Body of pancreas (tissue), 4 donors: ENCODE results near the gene SH3YL1. TPM values are rescaled to one million over a fixed set of nuclear protein-coding genes. Genes with fewer than 3 reads are reported as not detected.
A peak's percentile ranks its signal among the peaks of the same experiment; 100 is the strongest.

Experiments
- ATAC-seq: fragments of 150-250 bp; one replicate; pipeline ENCODE4 v1.9.1; 2016
- DNase-seq, 4 donors: peaks; one replicate each; pipeline ENCODE4 v3.0.0-alpha.2; 2019
- H3K27ac ChIP-seq, 4 donors: fragments of 200-600 bp; sonication (generic); 1 replicate in 3 of 4; 2 replicates in 1 of 4; pipeline versions ENCODE4 v1.5.1 to v1.6.1; 2016 to 2019; ENCODE audit warnings: mild to moderate bottlenecking in 1 of 4, mixed read lengths in 1 of 4, moderate library complexity in 1 of 4
- H3K27me3 ChIP-seq, 2 donors: fragments of 200-600 bp; sonication (generic); one replicate each; pipeline ENCODE4 v1.6.0; 2016; ENCODE audit warnings: mild to moderate bottlenecking in 1 of 2
- H3K36me3 ChIP-seq, 2 donors: fragments of 200-600 bp; sonication (generic); replicated peaks in 1 of 2; 2 replicates each; pipeline ENCODE4 v1.5.1; 2016; ENCODE audit warnings: low read depth in 2 of 2; ENCODE audit not compliant: insufficient read depth in 1 of 2
- H3K4me1 ChIP-seq: fragments of 200-600 bp; sonication (generic); one replicate; pipeline ENCODE4 v1.6.0; 2016
- H3K4me3 ChIP-seq, 2 donors: fragments of 200-600 bp; sonication (generic); 1 replicate in 1 of 2; 2 replicates in 1 of 2; pipeline ENCODE4 v1.5.1; 2016 to 2019
- H3K9me3 ChIP-seq, 3 donors: fragments of 200-600 bp; sonication (generic); 1 replicate in 2 of 3; 2 replicates in 1 of 3; pipeline ENCODE4 v1.5.1; 2016
- CTCF ChIP-seq, 7 experiments: fragments of 450-650 bp in 4 of 7; fragments of 200-600 bp in 3 of 7; sonication (generic) in 3 of 7; IDR thresholded peaks; one replicate each; pipeline ENCODE4 v1.5.1; 2016 to 2019; ENCODE audit warnings: antibody characterized with exemption in 7 of 7
- POLR2A ChIP-seq, 3 donors: fragments of 450-650 bp; IDR thresholded peaks; one replicate each; pipeline ENCODE4 v1.6.1; 2016; ENCODE audit warnings: antibody characterized with exemption in 3 of 3, mild to moderate bottlenecking in 2 of 3
- WGBS, 2 donors: methylation state at CpG; one replicate each; pipeline ENCODE4 v1.1.5; 2017; 5-methylcytosine and 5-hydroxymethylcytosine counted together
- intact Hi-C: fragments of 100-400 bp; cut with DNase I; formaldehyde crosslinking; loops from one replicate; pipeline ENCODE4 v1.15.1; 2023
- total RNA-seq, 2 donors: library from RNA; depleted of rRNA; stranded (reverse); fragments of >200 nt; gene quantifications; one replicate each; pipeline ENCODE4 v1.1.0, GENCODE V29; 2016

Gene SH3YL1
- total RNA-seq, 2 donors from 2014 or later = 159 to 162 TPM

- Histone ChIP-seq H3K4me1 (peaks cover under 1% of the 10 kb centered on the region), H3K27me3 (no peaks in the 10 kb centered on the region), H3K4me3 (no peak overlapping the region), H3K9me3 (no peaks in the 10 kb centered on the region), H3K36me3 (peaks cover 10 to 21% of the 10 kb centered on the region in 2 donors), H3K27ac (no peak overlapping the region)
- no peak for TF ChIP-seq POLR2A (IDR thresholded peaks at IDR 0.05)
- TF ChIP-seq CTCF (IDR thresholded peaks at IDR 0.05) = no peak
- 91 to 93% methylated on average over 4 of the region's 4 CpGs for WGBS, 2 donors
- ATAC-seq (no peak), DNase-seq (no peak)
- intact Hi-C loops = no loop called here
Measured at GRCh38 chr2:223451-223850, 40.4 kb downstream of the SH3YL1 start.

GRCh38 chr2:216068-216467 is 47.8 kb downstream of the SH3YL1 start:
- peaks cover 7% of the 10 kb centered on the region for H3K4me1 ChIP-seq
- DNase-seq = no peak
- ATAC-seq = no peak
- no peak overlapping the region for H3K27ac ChIP-seq
- intact Hi-C loops = no loop called here
- no peaks in the 10 kb centered on the region for H3K9me3 ChIP-seq
- no peaks in the 10 kb centered on the region for H3K27me3 ChIP-seq
- TF ChIP-seq POLR2A (IDR thresholded peaks at IDR 0.05) (no peak), CTCF (IDR thresholded peaks at IDR 0.05) (no peak)
- H3K4me3 ChIP-seq = no peak overlapping the region
- 88 to 94% methylated on average over 3 of the region's 3 CpGs for WGBS, 2 donors
- peaks cover 5 to 7% of the 10 kb centered on the region in 2 donors for H3K36me3 ChIP-seq

- intact Hi-C loops = no loop called here
- peaks cover 7% of the 10 kb centered on the region for H3K4me1 ChIP-seq
- H3K9me3 ChIP-seq = no peaks in the 10 kb centered on the region
- DNase-seq (peak in 3 of 4 donors; percentile 26 to 39 (median 34)), ATAC-seq (peak; percentile 52)
- no peaks in the 10 kb centered on the region for H3K27me3 ChIP-seq
- H3K36me3 ChIP-seq = peaks cover 5 to 7% of the 10 kb centered on the region in 2 donors
- H3K4me3 ChIP-seq = no peak overlapping the region
- 82 to 88% methylated on average over 29 to 43 of the region's 43 CpGs for WGBS, 2 donors
- no peak overlapping the region for H3K27ac ChIP-seq
- TF ChIP-seq POLR2A (IDR thresholded peaks at IDR 0.05) (no peak), CTCF (IDR thresholded peaks at IDR 0.05) (no peak)
Measured at GRCh38 chr2:213932-214693, 49.7 kb downstream of the SH3YL1 start.

GRCh38 chr2:211486-212184 is 52.2 kb downstream of the SH3YL1 start:
- H3K27me3 ChIP-seq = no peaks in the 10 kb centered on the region
- 38% methylated on average over 5 of the region's 5 CpGs for WGBS, 2 donors
- TF ChIP-seq POLR2A (IDR thresholded peaks at IDR 0.05) = no peak
- TF ChIP-seq CTCF (IDR thresholded peaks at IDR 0.05) = no peak
- no peak overlapping the region for H3K4me3 ChIP-seq
- ATAC-seq (peak; percentile 48), DNase-seq (peak in 1 of 4 donors; percentile 24)
- intact Hi-C loops = no loop called here
- H3K36me3 ChIP-seq = no peaks in the 10 kb centered on the region
- no peaks in the 10 kb centered on the region for H3K9me3 ChIP-seq
- H3K4me1 ChIP-seq = peaks cover 7% of the 10 kb centered on the region
- H3K27ac ChIP-seq = peak overlapping the region in 3 of 4 donors; percentile 33 to 59 (median 43)
